BE2C (cell line): ENCODE results near the gene IRGQ.
"Not testable (repeated sequence)": the region's sequence is repeated elsewhere in the genome, so short reads cannot be mapped to it uniquely, and the experiment has no call there.

ENCODE experiments used
- DNase-seq: peaks from one replicate; pipeline ENCODE4 v3.0.0-alpha.2; 2020
- H3K27me3 ChIP-seq: fragments of 250-450 bp; sonication (Bioruptor Pico); 2 replicates; pipeline ENCODE4 v1.5.1; 2020; ENCODE audit warnings: mild to moderate bottlenecking
- H3K36me3 ChIP-seq: fragments of 250-450 bp; sonication (Bioruptor Pico); 2 replicates; pipeline ENCODE4 v1.5.1; 2020; ENCODE audit warnings: mild to moderate bottlenecking
- H3K4me1 ChIP-seq: fragments of 250-450 bp; sonication (Bioruptor Pico); 2 replicates; pipeline ENCODE4 v1.5.1; 2020
- H3K4me3 ChIP-seq: 2 replicates; pipeline ENCODE4 v1.5.1; 2011; ENCODE audit warnings: low read depth, low read length
- H3K9me3 ChIP-seq: fragments of 250-450 bp; sonication (Bioruptor Pico); 2 replicates; pipeline ENCODE4 v1.5.1; 2020
- CTCF ChIP-seq: IDR thresholded peaks from 2 replicates; pipeline ENCODE4 v1.5.1; 2012; ENCODE audit warnings: mild to moderate bottlenecking, low read depth, low read length

Gene IRGQ

GRCh38 chr19:43639519-43640423 lies 43.8 kb upstream of the IRGQ start, which contains the start of gene CADM4:
Gene CADM4 (minus strand): TSS chr19:43639850. CDS start chr19:43639790, 60 bp downstream.
- peaks cover 4% of the 10 kb centered on the region for H3K4me1 ChIP-seq
- no peaks in the 10 kb centered on the region for H3K36me3 ChIP-seq
- peaks cover 21% of the 10 kb centered on the region for H3K27me3 ChIP-seq
- DNase-seq = peak; percentile 36
- peak within 1 kb of the TSS; percentile 19; the same call in 1 of the 2 replicates for H3K4me3 ChIP-seq
- TF ChIP-seq CTCF = no peak
- H3K9me3 ChIP-seq = no peaks in the 10 kb centered on the region

GRCh38 chr19:43638995-43639518 lies 43.1 kb upstream of the IRGQ start:
- no peak for TF ChIP-seq CTCF
- peaks cover 4% of the 10 kb centered on the region for H3K4me1 ChIP-seq
- DNase-seq = no peak
- 0 out of 2 replicates have a peak overlapping the region, but pooled peaks have one; percentile 19 for H3K4me3 ChIP-seq
- H3K36me3 ChIP-seq = no peaks in the 10 kb centered on the region
- H3K27me3 ChIP-seq = peaks cover 21% of the 10 kb centered on the region
- no peaks in the 10 kb centered on the region for H3K9me3 ChIP-seq

- no peak for TF ChIP-seq CTCF
- H3K4me1 ChIP-seq = peaks cover 4% of the 10 kb centered on the region
- no peaks in the 10 kb centered on the region for H3K9me3 ChIP-seq
- H3K27me3 ChIP-seq = peaks cover 21% of the 10 kb centered on the region
- no peak for DNase-seq
- no peaks in the 10 kb centered on the region for H3K36me3 ChIP-seq
- no peak overlapping the region for H3K4me3 ChIP-seq
Measured at GRCh38 chr19:43638214-43638994, 42.5 kb upstream of the IRGQ start.

- TF ChIP-seq CTCF = no peak
- DNase-seq = no peak
- Histone ChIP-seq H3K36me3 (no peaks in the 10 kb centered on the region), H3K9me3 (no peaks in the 10 kb centered on the region), H3K4me3 (no peak overlapping the region), H3K27me3 (peaks cover 21% of the 10 kb centered on the region), H3K4me1 (peaks cover 4% of the 10 kb centered on the region)
Measured at GRCh38 chr19:43636121-43636683, 40.3 kb upstream of the IRGQ start.

- not testable (repeated sequence) for H3K4me1 ChIP-seq, H3K9me3 ChIP-seq, DNase-seq, H3K36me3 ChIP-seq, H3K4me3 ChIP-seq
- H3K27me3 ChIP-seq = peaks cover 20% of the 10 kb centered on the region
Measured at GRCh38 chr19:43635561-43635940, 39.6 kb upstream of the IRGQ start.

GRCh38 chr19:43634872-43635560 lies 39.1 kb upstream of the IRGQ start:
- 0 out of 2 replicates have a peak overlapping the region, but pooled peaks have one; percentile 8 for H3K4me3 ChIP-seq
- no peak for DNase-seq

More at GRCh38 chr19:43634872-43635560, 39.1 kb upstream of the IRGQ start:
- H3K4me1 ChIP-seq = peaks cover 4% of the 10 kb centered on the region
- H3K27me3 ChIP-seq = peaks cover 15% of the 10 kb centered on the region
- H3K36me3 ChIP-seq = no peaks in the 10 kb centered on the region
- no peaks in the 10 kb centered on the region for H3K9me3 ChIP-seq
- no peak for TF ChIP-seq CTCF
